ENCODE measurements around the gene CUZD1.

GRCh38 chr10:122861711-122862161 lies 16.1 kb upstream of the CUZD1 start:
- TF ChIP-seq ZNF518B (CRISPR knock-in tag; IDR thresholded peaks at IDR 0.05) (no peak), ZNF24 (IDR thresholded peaks at IDR 0.05) (no peak), POLR2AphosphoS5 (IDR thresholded peaks at IDR 0.05; ENCODE audit: control insufficient read depth, insufficient read depth, low read depth, low read length) (no peak)
